Gastrocnemius medialis (tissue), 4 donors: ENCODE measurements around the gene ACLY. TPM values are rescaled to one million over a fixed set of nuclear protein-coding genes. Genes with fewer than 3 reads are reported as not detected.
A peak's percentile ranks its signal among the peaks of the same experiment; 100 is the strongest.

Experiments used
- ATAC-seq, 2 donors: fragments of 150-250 bp; one replicate each; pipeline ENCODE4 v1.9.1; 2016
- DNase-seq, 2 donors: peaks; one replicate each; pipeline ENCODE4 v3.0.0-alpha.2; 2019
- H3K27ac ChIP-seq, 4 donors: fragments of 200-600 bp; sonication (generic); 1 replicate in 1 of 4; 2 replicates in 3 of 4; pipeline ENCODE4 v1.5.1; 2016 to 2018; ENCODE audit warnings: mild to moderate bottlenecking in 2 of 4, moderate library complexity in 1 of 4
- H3K27me3 ChIP-seq, 3 donors: fragments of 200-600 bp; sonication (generic) in 2 of 3; 1 replicate in 1 of 3; 2 replicates in 2 of 3; pipeline versions ENCODE4 v1.5.1 to v1.6.0; 2016 to 2019; ENCODE audit warnings: mild to moderate bottlenecking in 1 of 3, moderate library complexity in 1 of 3
- H3K36me3 ChIP-seq, 2 donors: fragments of 200-600 bp; sonication (generic) in 1 of 2; one replicate each; pipeline ENCODE4 v1.5.1; 2017 to 2018
- H3K4me1 ChIP-seq, 2 donors: fragments of 200-600 bp; sonication (generic) in 1 of 2; one replicate each; pipeline ENCODE4 v1.5.1; 2016 to 2017; ENCODE audit warnings: mild to moderate bottlenecking in 2 of 2
- H3K4me3 ChIP-seq, 4 donors: fragments of 200-600 bp; sonication (generic) in 3 of 4; 1 replicate in 1 of 4; 2 replicates in 3 of 4; pipeline ENCODE4 v1.5.1; 2016 to 2019; ENCODE audit warnings: mild to moderate bottlenecking in 2 of 4
- H3K9me3 ChIP-seq, 3 donors: fragments of 200-600 bp; sonication (generic) in 2 of 3; 1 replicate in 1 of 3; 2 replicates in 2 of 3; pipeline ENCODE4 v1.5.1; 2016 to 2019
- POLR2A ChIP-seq, 2 donors: fragments of 450-650 bp; IDR thresholded peaks; one replicate each; pipeline ENCODE4 v1.6.1; 2017; ENCODE audit warnings: antibody characterized with exemption in 2 of 2, mild to moderate bottlenecking in 2 of 2, moderate library complexity in 2 of 2
- in situ Hi-C, 4 donors: fragments of 200-750 bp; cut with MboI; loops; one replicate each; pipeline versions ENCODE4 v1.15.0 to v1.8.0; 2017; ENCODE audit warnings: low sequenced_read_pairs in 4 of 4
- intact Hi-C: fragments of 100-400 bp; cut with DNase I; formaldehyde crosslinking; loops from one replicate; pipeline ENCODE4 v1.15.1; 2023; ENCODE audit warnings: low total_unique reads
- total RNA-seq, 4 donors: library from RNA; depleted of rRNA; stranded (reverse); fragments of >200 nt; gene quantifications; one replicate each; pipeline versions ENCODE4 v1.1.0 to v1.2.3, GENCODE V29; 2016
- TF ChIP-seq, protein P1 (sequence below), 5 experiments: fragments of 450-650 bp in 3 of 5; fragments of 200-600 bp in 2 of 5; sonication (generic) in 2 of 5; IDR thresholded peaks in 4 of 5; conservative IDR thresholded peaks in 1 of 5; 1 replicate in 4 of 5; 2 replicates in 1 of 5; pipeline ENCODE4 v1.5.1; 2016 to 2019; ENCODE audit warnings: antibody characterized with exemption in 5 of 5, mild to moderate bottlenecking in 3 of 5, moderate library complexity in 3 of 5

Gene ACLY
- total RNA-seq, 4 donors from 2014 or later, result 20.8 to 35.0 (median 30.7) TPM

DNA sequence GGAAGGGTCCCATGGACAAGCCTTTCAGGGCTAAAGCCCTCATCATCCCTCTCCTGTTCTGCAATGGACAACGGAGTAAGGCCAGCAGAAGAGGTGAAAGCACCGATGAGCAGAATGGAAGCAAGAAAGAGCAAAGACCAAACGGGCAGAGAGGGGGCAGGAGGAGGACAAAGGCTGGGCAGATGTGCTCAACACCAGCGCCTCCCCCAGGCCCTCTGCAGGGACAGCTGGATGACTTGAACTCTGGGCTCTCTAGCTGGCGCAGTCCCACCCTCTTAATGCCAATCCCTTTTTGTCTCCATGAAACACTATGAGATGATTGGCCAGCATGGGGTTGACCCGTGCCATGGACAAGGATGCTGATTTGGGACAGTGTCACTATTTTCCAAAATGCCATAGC lies 22.0 kb downstream of the ACLY start:
- DNase-seq (no peak), ATAC-seq (no peak)
- Histone ChIP-seq H3K4me1 (no peaks in the 10 kb centered on the region), H3K36me3 (peaks cover 0 to 56% of the 10 kb centered on the region in 2 donors), H3K27me3 (no peaks in the 10 kb centered on the region), H3K4me3 (no peak overlapping the region), H3K27ac (no peak overlapping the region), H3K9me3 (no peaks in the 10 kb centered on the region)
- in situ Hi-C loops, result no loop called here
- intact Hi-C loops, result no loop called here
- TF ChIP-seq, protein P1, sequence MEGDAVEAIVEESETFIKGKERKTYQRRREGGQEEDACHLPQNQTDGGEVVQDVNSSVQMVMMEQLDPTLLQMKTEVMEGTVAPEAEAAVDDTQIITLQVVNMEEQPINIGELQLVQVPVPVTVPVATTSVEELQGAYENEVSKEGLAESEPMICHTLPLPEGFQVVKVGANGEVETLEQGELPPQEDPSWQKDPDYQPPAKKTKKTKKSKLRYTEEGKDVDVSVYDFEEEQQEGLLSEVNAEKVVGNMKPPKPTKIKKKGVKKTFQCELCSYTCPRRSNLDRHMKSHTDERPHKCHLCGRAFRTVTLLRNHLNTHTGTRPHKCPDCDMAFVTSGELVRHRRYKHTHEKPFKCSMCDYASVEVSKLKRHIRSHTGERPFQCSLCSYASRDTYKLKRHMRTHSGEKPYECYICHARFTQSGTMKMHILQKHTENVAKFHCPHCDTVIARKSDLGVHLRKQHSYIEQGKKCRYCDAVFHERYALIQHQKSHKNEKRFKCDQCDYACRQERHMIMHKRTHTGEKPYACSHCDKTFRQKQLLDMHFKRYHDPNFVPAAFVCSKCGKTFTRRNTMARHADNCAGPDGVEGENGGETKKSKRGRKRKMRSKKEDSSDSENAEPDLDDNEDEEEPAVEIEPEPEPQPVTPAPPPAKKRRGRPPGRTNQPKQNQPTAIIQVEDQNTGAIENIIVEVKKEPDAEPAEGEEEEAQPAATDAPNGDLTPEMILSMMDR (IDR thresholded peaks at IDR 0.05 in 4 of 5, conservative IDR thresholded peaks at IDR 0.05 in 1 of 5), result no peak
- TF ChIP-seq POLR2A (IDR thresholded peaks at IDR 0.05), result no peak

- H3K4me3 ChIP-seq, result no peak overlapping the region
- H3K9me3 ChIP-seq, result no peaks in the 10 kb centered on the region
- intact Hi-C loops, result no loop called here
- peak in 1 of 2 donors; percentile 31 for DNase-seq
- H3K27me3 ChIP-seq, result no peaks in the 10 kb centered on the region
- peak; percentile 22 to 54 for ATAC-seq
- in situ Hi-C loops, result no loop called here
- peak overlapping the region in 3 of 4 donors; percentile 4 to 41 (median 6) for H3K27ac ChIP-seq
- H3K36me3 ChIP-seq, result peaks cover 0 to 60% of the 10 kb centered on the region in 2 donors
- TF ChIP-seq, protein P1 (IDR thresholded peaks at IDR 0.05 in 4 of 5, conservative IDR thresholded peaks at IDR 0.05 in 1 of 5), result no peak
- no peak for TF ChIP-seq POLR2A (IDR thresholded peaks at IDR 0.05)
- H3K4me1 ChIP-seq, result no peaks in the 10 kb centered on the region
Observed at GRCh38 chr17:41895617-41896016, 23.1 kb downstream of the ACLY start.

DNA sequence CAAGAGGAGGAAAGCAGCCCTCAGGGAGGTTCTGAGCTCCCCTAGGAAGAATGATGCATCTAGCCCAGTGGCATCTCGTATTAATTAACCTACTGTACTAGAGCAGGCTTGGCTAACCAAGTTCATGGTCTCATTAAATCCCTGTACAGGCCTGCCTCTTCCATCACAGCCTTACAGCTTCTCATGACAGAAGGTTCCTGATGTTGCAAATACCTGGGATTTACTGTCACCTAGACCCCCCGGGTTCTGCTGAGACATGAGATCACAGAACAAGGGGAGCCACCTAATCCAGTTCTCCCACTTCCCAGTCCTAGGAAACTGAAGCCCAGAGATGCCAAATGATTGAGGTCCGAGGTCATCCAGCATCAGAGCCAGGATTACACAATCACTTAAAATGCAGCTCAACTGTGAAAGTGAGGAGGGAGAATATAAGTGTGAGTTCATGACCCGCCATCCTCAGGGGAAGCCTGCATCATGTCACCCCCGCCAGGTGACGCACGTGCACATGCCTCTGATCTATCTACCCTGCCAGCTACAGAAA lies 23.9 kb downstream of the ACLY start:
- DNase-seq (peak in 1 of 2 donors; percentile 42), ATAC-seq (peak; percentile 52 to 57)
- H3K9me3 ChIP-seq, result no peaks in the 10 kb centered on the region
- no peak overlapping the region for H3K4me3 ChIP-seq
- intact Hi-C loops (no loop called here), in situ Hi-C loops (no loop called here)
- H3K27me3 ChIP-seq, result no peaks in the 10 kb centered on the region
- peak overlapping the region in 3 of 4 donors; percentile 4 to 41 (median 6) for H3K27ac ChIP-seq
- no peaks in the 10 kb centered on the region for H3K4me1 ChIP-seq
- peaks cover 0 to 67% of the 10 kb centered on the region in 2 donors for H3K36me3 ChIP-seq
- TF ChIP-seq, protein P1 (IDR thresholded peaks at IDR 0.05 in 4 of 5, conservative IDR thresholded peaks at IDR 0.05 in 1 of 5), result no peak
- no peak for TF ChIP-seq POLR2A (IDR thresholded peaks at IDR 0.05)

GRCh38 chr17:41893384-41893783 lies 25.4 kb downstream of the ACLY start:
- in situ Hi-C loops, result no loop called here
- intact Hi-C loops, result no loop called here
- H3K36me3 ChIP-seq, result peaks cover 0 to 68% of the 10 kb centered on the region in 2 donors
- H3K9me3 ChIP-seq, result no peaks in the 10 kb centered on the region
- DNase-seq (no peak), ATAC-seq (no peak)
- H3K27ac ChIP-seq, result no peak overlapping the region
- no peaks in the 10 kb centered on the region for H3K4me1 ChIP-seq
- H3K4me3 ChIP-seq, result no peak overlapping the region
- H3K27me3 ChIP-seq, result no peaks in the 10 kb centered on the region
- no peak for TF ChIP-seq POLR2A (IDR thresholded peaks at IDR 0.05)
- TF ChIP-seq, protein P1 (IDR thresholded peaks at IDR 0.05 in 4 of 5, conservative IDR thresholded peaks at IDR 0.05 in 1 of 5), result no peak

GRCh38 chr17:41892021-41892376 lies 26.8 kb downstream of the ACLY start:
- Histone ChIP-seq H3K36me3 (peaks cover 0 to 68% of the 10 kb centered on the region in 2 donors), H3K9me3 (no peaks in the 10 kb centered on the region), H3K27me3 (no peaks in the 10 kb centered on the region), H3K4me3 (no peak overlapping the region), H3K4me1 (no peaks in the 10 kb centered on the region), H3K27ac (no peak overlapping the region)
- no peak for ATAC-seq
- no peak for DNase-seq
- in situ Hi-C loops (no loop called here), intact Hi-C loops (no loop called here)
- no peak for TF ChIP-seq POLR2A (IDR thresholded peaks at IDR 0.05)
- TF ChIP-seq, protein P1 (IDR thresholded peaks at IDR 0.05 in 4 of 5, conservative IDR thresholded peaks at IDR 0.05 in 1 of 5), result no peak
